Astrocyte of the hippocampus (primary cell): Measurements from ENCODE around the gene NTMT2.
"Not testable (repeated sequence)": the region's sequence is repeated elsewhere in the genome, so short reads cannot be mapped to it uniquely, and the experiment has no call there.

Experiments used
- DNase-seq: peaks from one replicate; pipeline ENCODE4 v3.0.0; 2011; ENCODE audit warnings: low read depth, low spot score

NTMT2 gene

GRCh38 chr1:170145770-170146676 is at the start of gene NTMT2:
NTMT2 (plus strand) TSS chr1:170145959; CDS start chr1:170146108, 149 bp downstream.
- peak; percentile 36 for DNase-seq

GRCh38 chr1:170095976-170096748 is 49.6 kb upstream of the NTMT2 start:
- DNase-seq, result no peak

GRCh38 chr1:170096806-170097340 is 48.9 kb upstream of the NTMT2 start:
- no peak for DNase-seq

- DNase-seq, result no peak
These were observed 48.3 kb upstream of the NTMT2 start for GRCh38 chr1:170097449-170097948.

GRCh38 chr1:170113140-170113539 is 32.6 kb upstream of the NTMT2 start:
- not testable (repeated sequence) for DNase-seq

- DNase-seq, result peak; percentile 71
These were observed 30.9 kb upstream of the NTMT2 start for GRCh38 chr1:170114906-170115305.

GRCh38 chr1:170122366-170122765 is 23.4 kb upstream of the NTMT2 start:
- no peak for DNase-seq

- no peak for DNase-seq
These were observed 20.5 kb upstream of the NTMT2 start for GRCh38 chr1:170125269-170125668.

GRCh38 chr1:170126696-170127095 is 19.1 kb upstream of the NTMT2 start:
- DNase-seq, result peak; percentile 69

- DNase-seq, result no peak
These were observed 14.3 kb upstream of the NTMT2 start for GRCh38 chr1:170131450-170131849.

- no peak for DNase-seq
These were observed 13.8 kb upstream of the NTMT2 start for GRCh38 chr1:170131984-170132383.

- no peak for DNase-seq
These were observed 11.8 kb upstream of the NTMT2 start for GRCh38 chr1:170133766-170134495.

- no peak for DNase-seq
These were observed 11.2 kb upstream of the NTMT2 start for GRCh38 chr1:170134521-170134920.

GRCh38 chr1:170140371-170140770 is 5.4 kb upstream of the NTMT2 start:
- no peak for DNase-seq

GRCh38 chr1:170145061-170145460 is 698 bp upstream of the NTMT2 start:
- DNase-seq, result no peak

- DNase-seq, result peak; percentile 21
These were observed 1.0 kb downstream of the NTMT2 start for GRCh38 chr1:170146720-170147263.

GRCh38 chr1:170149241-170149640 is 3.5 kb downstream of the NTMT2 start:
- no peak for DNase-seq

GRCh38 chr1:170150016-170150415 is 4.3 kb downstream of the NTMT2 start:
- DNase-seq, result no peak

- no peak for DNase-seq
These were observed 5.2 kb downstream of the NTMT2 start for GRCh38 chr1:170150921-170151320.

GRCh38 chr1:170153417-170153816 is 7.7 kb downstream of the NTMT2 start:
- no peak for DNase-seq

GRCh38 chr1:170155055-170155454 is 9.3 kb downstream of the NTMT2 start:
- DNase-seq, result no peak
